NCI-H2171 (cell line): Measurements from ENCODE around the gene CPLX1.
"Not testable (repeated sequence)": the region's sequence is repeated elsewhere in the genome, so short reads cannot be mapped to it uniquely, and the experiment has no call there.

Experiments
- DNase-seq: peaks from one replicate; lab custom pipeline; 2025; lab: John Stamatoyannopoulos, UW

CPLX1 gene

GRCh38 chr4:776743-777441, 49.0 kb downstream of the CPLX1 start:
- no peak for DNase-seq

- not testable (repeated sequence) for DNase-seq
Measured at GRCh38 chr4:775485-775884, 50.4 kb downstream of the CPLX1 start.

- DNase-seq = not testable (repeated sequence)
Measured at GRCh38 chr4:774419-775092, 51.4 kb downstream of the CPLX1 start.

- DNase-seq = no peak
Measured at GRCh38 chr4:773214-773613, 52.7 kb downstream of the CPLX1 start.

GRCh38 chr4:772776-773175, 53.2 kb downstream of the CPLX1 start:
- DNase-seq = no peak

- DNase-seq = no peak
Measured at GRCh38 chr4:772118-772517, 53.8 kb downstream of the CPLX1 start.

- no peak for DNase-seq
Measured at GRCh38 chr4:771464-771863, 54.5 kb downstream of the CPLX1 start.

GRCh38 chr4:770022-770421, 55.9 kb downstream of the CPLX1 start:
- DNase-seq = no peak

- no peak for DNase-seq
Measured at GRCh38 chr4:769511-769910, 56.4 kb downstream of the CPLX1 start.

- no peak for DNase-seq
Measured at GRCh38 chr4:768995-769394, 56.9 kb downstream of the CPLX1 start.

- DNase-seq = no peak
Measured at GRCh38 chr4:768076-768475, 57.9 kb downstream of the CPLX1 start.

GRCh38 chr4:766559-767283, 59.2 kb downstream of the CPLX1 start:
- no peak for DNase-seq

GRCh38 chr4:766152-766515, 59.8 kb downstream of the CPLX1 start:
- no peak for DNase-seq

- no peak for DNase-seq
Measured at GRCh38 chr4:764405-765169, 61.3 kb downstream of the CPLX1 start.

GRCh38 chr4:763922-764321, 62.0 kb downstream of the CPLX1 start:
- DNase-seq = no peak

GRCh38 chr4:763191-763810, 62.6 kb downstream of the CPLX1 start:
- DNase-seq = no peak

- DNase-seq = no peak
Measured at GRCh38 chr4:762211-763190, 63.4 kb downstream of the CPLX1 start.

GRCh38 chr4:761739-762138, 64.2 kb downstream of the CPLX1 start:
- DNase-seq = no peak

- DNase-seq = no peak
Measured at GRCh38 chr4:761086-761485, 64.8 kb downstream of the CPLX1 start.

GRCh38 chr4:760616-761015, 65.3 kb downstream of the CPLX1 start:
- DNase-seq = no peak

- not testable (repeated sequence) for DNase-seq
Measured at GRCh38 chr4:759810-760209, 66.1 kb downstream of the CPLX1 start.
